Vagina (tissue), 2 donors: ENCODE results near the gene WNK2. TPM values are rescaled to one million over a fixed set of nuclear protein-coding genes. Genes with fewer than 3 reads are reported as not detected.

Experiments used
- DNase-seq, 2 donors: peaks; one replicate each; pipeline ENCODE4 v3.0.0-alpha.2; 2017; ENCODE audit errors: extremely low spot score in 2 of 2
- H3K27ac ChIP-seq: fragments of 200-600 bp; sonication (generic); one replicate; pipeline ENCODE4 v1.5.1; 2019
- H3K27me3 ChIP-seq: fragments of 200-600 bp; sonication (generic); one replicate; pipeline ENCODE4 v1.5.1; 2019
- H3K36me3 ChIP-seq, 2 donors: fragments of 200-600 bp; sonication (generic); one replicate each; pipeline ENCODE4 v1.5.1; 2017 to 2019
- H3K4me1 ChIP-seq: fragments of 200-600 bp; sonication (generic); one replicate; pipeline ENCODE4 v1.5.1; 2019
- H3K4me3 ChIP-seq, 2 donors: fragments of 200-600 bp; sonication (generic); 1 replicate in 1 of 2; 2 replicates in 1 of 2; pipeline ENCODE4 v1.5.1; 2016 to 2019
- H3K9me3 ChIP-seq: fragments of 200-600 bp; sonication (generic); one replicate; pipeline ENCODE4 v1.5.1; 2019
- POLR2A ChIP-seq, 2 donors: fragments of 450-650 bp; IDR thresholded peaks; one replicate each; pipeline ENCODE4 v1.6.1; 2017; ENCODE audit warnings: antibody characterized with exemption in 2 of 2, mild to moderate bottlenecking in 2 of 2, moderate library complexity in 2 of 2
- POLR2AphosphoS5 ChIP-seq, 2 donors: sonication (generic); formaldehyde crosslinking; IDR thresholded peaks; one replicate each; pipeline ENCODE4 v1.9.0; 2017; ENCODE audit warnings: antibody characterized with exemption in 2 of 2, mild to moderate bottlenecking in 2 of 2, low read depth in 1 of 2; ENCODE audit not compliant: insufficient read depth in 1 of 2
- intact Hi-C: fragments of 100-400 bp; cut with DNase I; formaldehyde crosslinking; loops from one replicate; pipeline ENCODE4 v1.15.1; 2023
- total RNA-seq: library from RNA; depleted of rRNA; stranded (reverse); fragments of >200 nt; gene quantifications from one replicate; pipeline ENCODE4 v1.2.3, GENCODE V29; 2016
- TF ChIP-seq, protein P1 (sequence below), 3 experiments: fragments of 450-650 bp in 2 of 3; fragments of 200-600 bp in 1 of 3; sonication (generic) in 1 of 3; IDR thresholded peaks; one replicate each; pipeline ENCODE4 v1.5.1; 2017 to 2019; ENCODE audit warnings: antibody characterized with exemption in 3 of 3, mild to moderate bottlenecking in 2 of 3, moderate library complexity in 2 of 3

Gene WNK2
- total RNA-seq, 1 donor from 2014 or later, result 24.8 TPM

DNA sequence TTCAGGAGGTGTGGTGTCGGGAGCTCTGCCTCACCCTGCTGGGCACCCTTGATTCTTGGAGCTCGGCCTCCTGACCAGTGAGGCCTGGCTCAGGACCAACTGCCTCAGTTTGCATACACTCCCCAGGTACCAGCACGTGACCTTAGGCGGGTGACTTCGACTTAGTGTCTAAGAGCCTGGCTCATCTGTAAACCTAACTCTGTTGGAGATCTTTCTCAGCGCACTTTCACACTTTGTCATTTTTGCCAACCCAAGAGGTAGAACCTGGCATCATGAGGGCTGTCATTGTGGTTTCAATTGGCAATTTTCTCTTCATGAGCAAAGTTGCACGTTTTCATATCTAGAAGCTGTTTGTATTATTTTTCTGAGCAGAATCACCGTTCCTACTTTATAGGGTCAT lies 13.4 kb upstream of the WNK2 start:
- H3K27me3 ChIP-seq, result no peaks in the 10 kb centered on the region
- no peak for DNase-seq
- H3K9me3 ChIP-seq, result no peaks in the 10 kb centered on the region
- H3K4me1 ChIP-seq, result no peaks in the 10 kb centered on the region
- intact Hi-C loops, result no loop called here
- H3K36me3 ChIP-seq, result no peaks in the 10 kb centered on the region
- no peak overlapping the region for H3K4me3 ChIP-seq
- H3K27ac ChIP-seq, result no peak overlapping the region
- TF ChIP-seq POLR2A (IDR thresholded peaks at IDR 0.05) (no peak), POLR2AphosphoS5 (IDR thresholded peaks at IDR 0.05; ENCODE audit: insufficient read depth in 1 of 2, low read depth in 1 of 2) (no peak)

DNA sequence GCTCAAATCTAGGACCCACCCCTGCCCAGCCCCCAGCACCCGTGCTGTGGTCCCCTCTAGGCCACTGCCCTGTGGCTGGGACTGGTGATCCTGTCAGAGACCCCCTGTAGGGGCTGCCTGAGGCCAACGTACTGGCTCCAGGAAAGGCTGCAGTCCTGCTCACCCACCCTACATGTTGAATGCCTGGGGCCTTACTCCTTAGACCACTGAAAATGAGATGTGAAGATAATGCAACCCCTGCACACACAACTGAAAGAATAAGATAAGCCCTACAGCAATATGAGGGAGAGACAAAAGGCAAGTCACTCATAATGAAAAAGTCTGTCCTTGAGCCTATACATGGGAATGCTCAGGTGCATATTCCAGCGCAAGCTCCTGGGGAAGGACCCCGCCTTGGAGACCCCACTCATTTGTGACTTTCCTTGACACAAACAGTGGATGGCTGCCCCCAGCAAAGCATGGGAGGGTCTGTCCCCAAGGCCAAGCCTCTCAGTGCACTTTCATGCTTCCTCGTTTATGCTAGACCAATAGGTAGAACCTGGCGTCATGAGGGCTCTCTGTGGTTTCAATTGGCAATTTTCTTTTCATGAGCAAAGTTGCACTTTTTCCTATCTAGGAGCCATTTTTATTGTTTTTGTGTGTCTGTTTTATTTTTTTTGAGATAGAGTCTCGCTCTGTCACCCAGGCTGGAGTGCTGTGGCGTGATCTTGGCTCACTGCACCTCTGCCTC lies 12.5 kb upstream of the WNK2 start:
- Histone ChIP-seq H3K4me1 (no peaks in the 10 kb centered on the region), H3K27ac (no peak overlapping the region), H3K36me3 (no peaks in the 10 kb centered on the region), H3K27me3 (no peaks in the 10 kb centered on the region), H3K4me3 (no peak overlapping the region), H3K9me3 (no peaks in the 10 kb centered on the region)
- no peak for TF ChIP-seq POLR2A (IDR thresholded peaks at IDR 0.05)
- no peak for TF ChIP-seq POLR2AphosphoS5 (IDR thresholded peaks at IDR 0.05; ENCODE audit: insufficient read depth in 1 of 2, low read depth in 1 of 2)
- TF ChIP-seq, protein P1, sequence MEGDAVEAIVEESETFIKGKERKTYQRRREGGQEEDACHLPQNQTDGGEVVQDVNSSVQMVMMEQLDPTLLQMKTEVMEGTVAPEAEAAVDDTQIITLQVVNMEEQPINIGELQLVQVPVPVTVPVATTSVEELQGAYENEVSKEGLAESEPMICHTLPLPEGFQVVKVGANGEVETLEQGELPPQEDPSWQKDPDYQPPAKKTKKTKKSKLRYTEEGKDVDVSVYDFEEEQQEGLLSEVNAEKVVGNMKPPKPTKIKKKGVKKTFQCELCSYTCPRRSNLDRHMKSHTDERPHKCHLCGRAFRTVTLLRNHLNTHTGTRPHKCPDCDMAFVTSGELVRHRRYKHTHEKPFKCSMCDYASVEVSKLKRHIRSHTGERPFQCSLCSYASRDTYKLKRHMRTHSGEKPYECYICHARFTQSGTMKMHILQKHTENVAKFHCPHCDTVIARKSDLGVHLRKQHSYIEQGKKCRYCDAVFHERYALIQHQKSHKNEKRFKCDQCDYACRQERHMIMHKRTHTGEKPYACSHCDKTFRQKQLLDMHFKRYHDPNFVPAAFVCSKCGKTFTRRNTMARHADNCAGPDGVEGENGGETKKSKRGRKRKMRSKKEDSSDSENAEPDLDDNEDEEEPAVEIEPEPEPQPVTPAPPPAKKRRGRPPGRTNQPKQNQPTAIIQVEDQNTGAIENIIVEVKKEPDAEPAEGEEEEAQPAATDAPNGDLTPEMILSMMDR (IDR thresholded peaks at IDR 0.05), result no peak
- DNase-seq, result no peak
- intact Hi-C loops, result no loop called here

DNA sequence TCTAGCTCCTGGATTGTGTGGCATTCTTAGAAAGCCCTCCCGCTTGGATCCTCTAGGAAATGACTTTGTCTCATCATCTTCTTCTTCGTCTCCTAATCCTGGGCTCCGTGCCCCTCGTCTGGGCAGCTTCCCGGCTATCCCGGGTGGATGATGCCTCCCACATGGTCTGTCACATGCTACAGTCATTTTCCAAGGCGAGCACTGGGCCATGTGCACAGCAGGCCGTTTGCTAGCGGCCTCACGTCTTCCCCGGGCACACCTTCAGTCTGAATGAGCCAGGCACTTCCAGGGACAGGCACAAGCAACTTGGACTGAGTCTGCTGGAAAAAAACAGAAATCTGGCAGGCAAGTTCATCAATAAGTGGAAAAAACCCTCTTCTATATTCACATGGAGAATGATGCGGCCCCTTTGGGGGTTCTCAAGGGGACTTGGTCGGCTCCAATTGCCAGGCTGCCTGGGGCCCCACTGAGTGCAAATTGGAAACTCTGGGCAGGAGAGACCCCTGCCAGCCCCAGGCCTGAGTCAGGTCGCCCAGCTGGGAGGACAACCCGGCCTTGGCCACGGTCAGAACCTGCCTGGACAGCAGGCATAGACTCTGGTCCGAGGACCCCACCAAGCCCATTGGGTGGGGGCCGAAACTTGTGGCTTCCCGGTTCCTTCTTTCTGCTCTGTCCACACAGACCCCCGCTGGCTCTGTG lies 11.1 kb upstream of the WNK2 start:
- Histone ChIP-seq H3K9me3 (no peaks in the 10 kb centered on the region), H3K27me3 (no peaks in the 10 kb centered on the region), H3K4me3 (no peak overlapping the region), H3K36me3 (no peaks in the 10 kb centered on the region), H3K27ac (no peak overlapping the region), H3K4me1 (no peaks in the 10 kb centered on the region)
- intact Hi-C loops, result no loop called here
- TF ChIP-seq POLR2A (IDR thresholded peaks at IDR 0.05), result no peak
- TF ChIP-seq, protein P1 (IDR thresholded peaks at IDR 0.05), result no peak
- no peak for TF ChIP-seq POLR2AphosphoS5 (IDR thresholded peaks at IDR 0.05; ENCODE audit: insufficient read depth in 1 of 2, low read depth in 1 of 2)
- no peak for DNase-seq

DNA sequence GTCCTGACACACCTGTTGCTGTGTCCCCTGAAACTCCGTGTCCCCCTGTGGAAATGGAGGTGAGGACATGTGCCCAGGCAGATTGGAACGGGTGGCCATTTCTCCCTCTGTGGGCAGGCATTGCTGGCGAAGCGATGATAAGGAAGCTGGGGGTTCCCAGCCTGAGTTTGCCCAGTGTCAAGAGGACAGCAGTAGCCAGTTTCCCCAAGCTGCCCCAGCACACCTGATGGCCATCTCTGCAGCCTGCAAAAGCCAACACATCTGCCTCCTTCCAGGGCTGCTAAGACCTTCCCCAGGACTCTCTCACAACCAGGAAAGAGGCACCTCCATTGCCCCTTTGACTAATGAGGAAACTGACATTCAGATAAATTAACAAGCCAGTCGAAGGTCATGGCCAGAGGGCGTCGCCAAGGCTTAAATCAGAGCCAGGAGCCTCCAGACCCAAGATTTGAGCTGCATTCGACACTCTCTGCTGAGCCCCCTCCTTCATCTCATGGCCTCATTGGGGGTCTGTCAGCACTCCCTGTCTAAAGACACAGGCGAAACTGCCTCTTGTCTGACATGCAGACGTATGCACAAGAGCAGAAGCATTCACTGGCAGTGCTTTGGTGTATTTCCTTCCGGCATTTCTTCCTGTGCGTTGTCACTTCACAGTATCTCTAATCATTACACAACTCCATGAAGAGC lies 10.4 kb upstream of the WNK2 start:
- H3K27me3 ChIP-seq, result no peaks in the 10 kb centered on the region
- H3K27ac ChIP-seq, result no peak overlapping the region
- TF ChIP-seq POLR2A (IDR thresholded peaks at IDR 0.05), result no peak
- H3K4me3 ChIP-seq, result no peak overlapping the region
- intact Hi-C loops, result no loop called here
- no peak for DNase-seq
- H3K36me3 ChIP-seq, result no peaks in the 10 kb centered on the region
- H3K4me1 ChIP-seq, result no peaks in the 10 kb centered on the region
- H3K9me3 ChIP-seq, result no peaks in the 10 kb centered on the region

DNA sequence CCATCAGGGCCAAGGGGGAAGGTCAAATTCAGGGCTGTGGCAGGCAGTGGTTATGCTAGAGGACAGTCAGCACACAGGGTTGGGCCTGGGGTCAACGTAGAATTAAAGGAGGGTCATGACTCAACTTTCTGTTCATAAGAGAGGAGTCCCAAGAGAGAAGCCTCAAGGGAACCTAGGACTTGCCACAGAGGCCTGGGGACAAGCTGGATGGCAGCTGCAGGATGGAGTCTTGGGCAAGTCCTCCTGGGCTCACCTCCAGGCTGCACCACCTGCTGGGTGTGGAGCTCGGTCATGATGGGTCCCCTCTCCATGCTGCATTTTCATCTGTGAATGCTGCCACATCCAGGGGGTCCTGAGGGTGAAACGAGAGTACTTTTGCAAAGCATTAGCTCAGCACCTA lies 9.0 kb upstream of the WNK2 start:
- intact Hi-C loops, result no loop called here

More for the DNA sequence above, 9.0 kb upstream of the WNK2 start:
- Histone ChIP-seq H3K4me3 (no peak overlapping the region), H3K36me3 (no peaks in the 10 kb centered on the region), H3K27me3 (no peaks in the 10 kb centered on the region), H3K27ac (no peak overlapping the region), H3K4me1 (no peaks in the 10 kb centered on the region), H3K9me3 (no peaks in the 10 kb centered on the region)
- TF ChIP-seq POLR2A (IDR thresholded peaks at IDR 0.05) (no peak), POLR2AphosphoS5 (IDR thresholded peaks at IDR 0.05; ENCODE audit: insufficient read depth in 1 of 2, low read depth in 1 of 2) (no peak)
- TF ChIP-seq, protein P1 (IDR thresholded peaks at IDR 0.05), result no peak
- no peak for DNase-seq
